HK-2 (cell line): Measurements from ENCODE around the gene SMCO2.

Experiments
- DNase-seq: peaks from one replicate; pipeline ENCODE4 v3.0.0-alpha.2; 2018; ENCODE audit not compliant: unreplicated experiment

The SMCO2 gene

DNA sequence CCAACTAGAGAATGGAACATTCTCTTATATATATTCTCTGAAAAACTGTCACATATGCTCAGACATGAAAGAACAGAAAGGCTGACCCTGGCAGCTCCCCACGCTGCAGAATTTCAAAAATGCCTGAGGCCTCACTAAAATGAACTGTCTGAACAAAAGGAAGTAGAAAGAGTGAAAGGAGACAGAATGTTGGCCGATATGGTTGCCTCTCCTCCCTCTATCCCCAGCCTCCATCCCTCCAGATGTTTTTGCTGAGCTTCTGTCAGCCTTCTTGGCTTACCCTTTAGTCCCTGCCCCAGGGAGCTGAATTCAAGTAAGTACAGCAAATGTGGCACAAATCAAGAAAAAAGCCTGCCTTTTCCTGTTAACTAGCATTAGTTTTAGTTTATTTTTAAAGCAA lies 6.9 kb downstream of the SMCO2 start:
- DNase-seq: no peak

DNA sequence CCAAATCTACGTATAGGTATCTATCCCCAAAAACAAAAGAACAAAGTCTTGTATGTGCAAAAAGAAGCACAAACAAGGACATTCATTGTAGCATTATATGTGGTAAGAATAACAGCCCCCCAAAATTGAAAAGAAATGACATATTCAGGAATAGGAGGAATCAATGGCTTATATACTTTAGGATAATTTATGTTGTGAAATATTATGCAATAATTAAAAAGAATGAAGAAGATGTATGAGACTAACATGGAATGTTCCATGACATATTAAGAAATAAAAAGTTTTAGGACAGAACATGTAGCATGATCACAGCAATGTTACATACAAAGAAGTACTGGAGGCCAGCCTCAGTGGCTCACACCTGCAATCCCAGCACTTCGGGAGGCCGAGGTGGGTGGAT lies 9.1 kb downstream of the SMCO2 start:
- no peak for DNase-seq

GRCh38 chr12:27456618-27457017 lies 10.1 kb downstream of the SMCO2 start:
- DNase-seq: no peak

GRCh38 chr12:27460471-27460978 lies 14.0 kb downstream of the SMCO2 start:
- DNase-seq: no peak

DNA sequence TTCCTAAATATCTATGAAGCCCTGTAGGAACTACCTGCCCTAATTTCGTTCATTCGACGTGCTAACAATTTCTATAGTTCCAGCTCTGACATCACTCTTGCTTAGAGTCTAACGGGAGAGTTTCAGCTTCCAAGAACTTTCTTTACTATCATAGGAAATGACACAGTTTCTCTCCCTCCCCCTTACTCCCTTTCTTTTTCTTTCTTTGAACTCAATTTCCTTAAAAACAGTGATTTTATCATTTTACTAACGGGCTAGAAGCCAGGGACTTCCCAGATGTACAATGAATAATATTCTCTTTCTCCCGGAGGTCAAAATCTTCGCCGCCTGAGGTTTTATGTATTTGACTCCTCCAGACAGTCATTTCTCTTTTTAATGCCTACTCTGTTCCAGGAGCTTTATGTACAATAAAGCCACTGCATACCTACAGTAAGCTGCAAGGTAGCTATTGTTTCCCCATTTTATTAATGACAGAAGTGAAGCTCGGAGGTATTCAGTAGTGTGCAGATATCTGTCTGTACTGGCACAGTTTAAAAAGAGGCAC lies 15.7 kb downstream of the SMCO2 start:
- DNase-seq: no peak

DNA sequence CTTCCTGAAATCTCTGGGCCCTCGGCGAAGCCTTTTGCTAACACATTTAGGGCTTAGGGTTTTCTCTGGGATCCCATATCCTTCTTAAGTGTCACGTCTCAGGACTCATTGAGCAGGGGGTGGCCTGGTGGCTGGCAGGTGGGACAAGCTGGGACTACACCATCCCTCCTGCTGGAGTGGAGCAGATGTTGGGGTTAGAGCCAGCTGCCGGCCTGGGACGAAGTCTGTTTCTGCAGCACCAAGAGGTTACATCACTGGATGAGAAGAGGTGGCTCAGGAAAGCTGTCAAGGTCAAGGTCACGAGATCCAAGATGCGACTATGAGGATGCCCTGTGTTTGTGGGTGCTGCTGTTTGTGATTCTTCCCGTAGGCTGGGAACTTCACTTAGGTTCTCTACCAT lies 16.3 kb downstream of the SMCO2 start:
- no peak for DNase-seq

DNA sequence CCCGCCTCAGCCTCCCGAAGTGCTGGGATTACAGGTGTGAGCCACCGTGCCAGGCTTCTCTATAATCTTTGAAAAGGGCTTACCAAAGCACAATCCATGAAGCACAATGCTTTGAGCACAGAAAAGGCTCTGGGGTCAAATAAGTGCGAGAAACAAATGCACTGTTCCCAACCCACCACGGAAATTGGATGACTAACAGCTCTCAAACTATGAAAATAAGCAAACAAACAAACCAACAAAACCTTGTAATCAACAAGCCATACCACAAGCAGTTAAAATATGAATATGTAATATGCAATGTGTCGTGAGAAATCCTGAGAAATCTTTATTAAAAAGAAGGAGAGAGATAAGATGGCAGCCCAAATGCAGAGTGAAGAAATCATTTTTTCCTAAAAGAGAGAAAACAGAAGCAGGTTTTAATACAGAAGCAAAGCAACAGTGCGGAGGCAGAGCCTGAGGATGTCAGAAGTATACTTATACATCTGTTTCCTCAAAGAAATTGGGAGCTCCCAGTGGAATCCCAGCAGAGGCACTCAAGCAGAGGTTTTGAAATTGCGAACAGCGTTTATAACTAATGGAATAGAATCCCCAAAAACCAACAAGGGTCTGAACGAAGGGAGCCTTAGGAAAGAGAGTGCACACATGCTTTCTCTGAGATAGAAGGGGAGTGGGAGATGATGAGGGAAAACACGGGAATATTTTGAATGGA lies 17.1 kb downstream of the SMCO2 start:
- no peak for DNase-seq

DNA sequence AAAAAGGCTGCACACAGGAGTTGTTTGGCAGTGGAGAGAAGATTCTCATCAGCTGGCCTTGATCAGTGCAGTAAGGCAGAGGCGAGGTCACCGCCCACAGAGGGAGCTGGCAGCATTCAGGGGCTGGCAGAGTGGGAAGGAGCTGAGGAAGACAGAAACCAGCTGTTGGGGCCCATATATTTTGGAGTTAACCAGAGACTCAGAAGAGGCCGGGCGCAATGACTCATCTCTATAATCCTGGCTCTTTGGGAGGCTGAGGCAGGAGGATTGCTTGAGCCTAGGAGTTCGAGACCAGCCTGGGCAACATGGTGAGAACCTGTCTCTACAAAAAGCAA lies 17.7 kb downstream of the SMCO2 start:
- no peak for DNase-seq

DNA sequence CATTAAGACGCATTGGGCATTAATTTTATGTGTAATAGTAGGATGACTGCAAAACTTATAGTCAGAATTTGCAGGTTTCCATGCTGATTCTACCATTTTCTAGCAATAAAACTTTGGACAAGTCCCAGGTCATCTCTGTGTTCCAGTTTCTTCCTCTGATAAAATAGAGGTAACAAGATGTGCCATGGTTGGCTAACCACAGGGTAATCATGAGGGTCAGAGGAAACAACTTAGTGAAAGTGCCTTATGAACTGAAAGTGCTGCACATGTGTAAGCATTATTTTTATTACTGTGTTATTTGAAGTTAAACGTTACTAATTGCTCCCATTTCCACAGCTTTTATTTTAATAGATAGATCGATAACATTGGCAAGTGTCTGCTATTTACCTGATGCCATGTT lies 21.1 kb downstream of the SMCO2 start:
- no peak for DNase-seq

- no peak for DNase-seq
Measured at GRCh38 chr12:27468241-27468640, 21.7 kb downstream of the SMCO2 start.

GRCh38 chr12:27469176-27469736 lies 22.7 kb downstream of the SMCO2 start:
- DNase-seq: no peak

DNA sequence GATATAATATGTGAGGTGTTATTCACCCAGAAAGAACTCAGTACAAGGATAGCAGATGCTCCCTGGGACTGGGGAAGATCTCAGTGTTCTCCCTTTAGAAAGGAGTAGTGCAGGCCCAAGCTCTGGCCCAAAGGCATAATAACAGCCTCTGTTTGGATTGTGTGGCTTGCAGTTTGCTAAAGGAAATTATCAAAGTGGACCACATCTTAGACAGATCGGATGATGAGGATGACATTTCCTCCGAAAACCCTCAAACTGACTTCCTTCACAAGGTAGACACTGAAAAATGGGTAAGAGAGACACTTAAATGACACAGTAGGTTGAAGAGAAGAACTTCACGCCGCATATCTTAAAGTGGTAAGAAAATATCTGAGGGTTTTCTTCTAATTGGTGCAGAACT lies 26.1 kb downstream of the SMCO2 start:
- no peak for DNase-seq

DNA sequence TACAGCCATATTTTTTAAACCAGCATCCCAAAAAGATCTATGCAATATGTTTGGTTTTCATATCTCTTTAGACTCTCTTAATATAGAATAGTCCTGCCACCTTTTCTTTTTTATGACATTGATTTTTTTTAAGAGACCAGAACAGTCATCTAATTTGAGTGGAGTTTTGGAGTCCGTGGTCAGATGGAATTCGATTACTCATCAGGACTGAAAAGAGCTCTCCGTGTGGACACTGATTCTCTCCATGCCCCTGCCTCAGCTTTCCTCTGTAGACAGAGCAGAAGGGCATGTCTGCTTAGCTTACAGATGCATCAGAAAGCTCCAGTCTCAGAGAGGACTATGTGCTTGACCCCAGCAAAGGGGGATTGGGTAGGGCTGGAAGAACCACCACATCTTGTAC lies 27.8 kb downstream of the SMCO2 start:
- peak; percentile 25 for DNase-seq

GRCh38 chr12:27477049-27477448 lies 30.5 kb downstream of the SMCO2 start:
- DNase-seq: no peak

GRCh38 chr12:27478949-27479348 lies 32.4 kb downstream of the SMCO2 start:
- DNase-seq: no peak

GRCh38 chr12:27480016-27480415 lies 33.5 kb downstream of the SMCO2 start:
- DNase-seq: no peak

DNA sequence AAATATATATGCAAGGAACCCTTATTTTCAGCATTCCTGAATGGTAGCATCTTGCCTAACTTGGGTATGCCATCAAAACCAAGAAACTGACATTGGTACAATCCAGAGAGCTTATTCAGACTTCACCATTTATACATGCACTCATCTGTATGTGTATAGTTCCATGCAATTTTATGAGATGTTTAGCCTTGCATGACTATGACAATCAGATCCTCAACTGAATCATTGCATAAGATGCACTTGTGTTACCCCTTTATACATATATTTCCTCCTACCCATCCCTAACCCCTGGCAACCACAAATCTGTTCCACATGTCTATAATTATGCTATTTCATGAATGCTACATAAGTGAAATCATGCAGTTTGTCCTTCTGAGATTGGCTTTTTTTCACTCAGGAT lies 40.4 kb downstream of the SMCO2 start:
- DNase-seq: no peak

DNA sequence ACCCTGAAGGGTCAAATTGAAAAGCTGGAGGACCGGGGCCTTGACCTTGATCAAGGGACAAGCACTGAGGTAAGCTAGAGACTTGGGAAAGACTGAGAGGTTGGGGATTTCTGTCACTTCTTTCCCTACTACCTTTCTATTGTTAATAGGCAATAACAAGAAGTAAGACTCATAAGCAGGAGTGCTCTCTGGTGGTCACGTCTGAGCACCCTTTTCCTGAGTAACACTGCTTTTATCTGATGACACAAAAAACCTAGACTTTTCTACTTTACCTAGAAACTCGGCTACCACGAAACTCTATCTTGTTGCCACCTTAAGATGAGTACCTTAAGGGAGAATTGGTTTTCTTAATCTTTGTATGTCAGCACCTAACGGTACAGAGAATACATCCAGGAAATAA lies 41.9 kb downstream of the SMCO2 start:
- no peak for DNase-seq

DNA sequence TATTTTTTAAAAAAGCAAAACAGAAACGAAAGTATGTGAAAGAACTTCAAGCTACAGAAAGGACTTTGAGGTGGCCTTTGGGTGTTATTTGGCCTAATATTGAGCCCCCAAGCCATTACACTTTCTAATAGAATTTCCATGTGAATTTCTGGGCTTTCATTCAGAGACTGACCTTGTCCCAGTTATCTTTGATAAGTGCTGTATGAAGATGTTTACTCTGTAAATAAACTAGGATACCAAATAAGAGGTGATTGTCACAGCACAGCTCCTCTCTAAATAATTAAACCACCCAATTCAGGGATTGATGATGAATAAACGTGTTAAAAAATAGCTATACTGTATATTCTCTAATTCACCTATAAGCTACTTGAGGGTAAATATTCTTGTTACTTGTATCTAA lies 44.7 kb downstream of the SMCO2 start:
- no peak for DNase-seq

DNA sequence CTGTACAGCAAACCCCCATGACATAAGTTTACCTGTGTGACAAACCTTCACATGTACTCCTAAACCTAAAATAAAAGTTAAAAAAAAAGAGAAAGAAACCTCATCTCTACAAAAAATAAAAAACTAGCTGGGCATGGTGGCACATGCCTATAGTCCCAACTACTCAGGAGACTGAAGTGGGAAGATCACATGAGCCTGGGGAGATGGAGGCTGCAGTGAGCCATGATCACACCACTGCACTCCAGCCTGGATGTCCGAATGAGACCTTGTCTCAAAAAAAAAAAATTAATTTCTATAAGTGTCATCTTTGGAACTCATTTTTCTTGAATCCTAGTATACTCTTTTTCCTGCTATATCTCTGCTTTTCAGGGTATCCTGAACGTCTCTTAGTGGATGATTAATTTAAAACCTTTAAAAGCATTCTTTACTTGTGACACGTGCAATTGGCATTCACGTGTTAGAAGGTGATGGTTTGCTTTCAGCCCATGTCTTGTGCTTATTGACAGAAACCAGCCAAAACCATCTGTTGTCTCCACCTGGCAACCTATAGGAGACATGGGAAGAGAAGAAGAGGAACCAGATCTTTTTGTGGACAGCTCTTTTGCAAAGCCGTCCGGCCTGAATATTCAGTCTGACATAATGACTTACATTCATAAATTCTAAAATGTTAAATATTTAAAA lies 46.9 kb downstream of the SMCO2 start:
- no peak for DNase-seq

GRCh38 chr12:27497446-27497845 lies 50.9 kb downstream of the SMCO2 start:
- no peak for DNase-seq

- no peak for DNase-seq
Measured at GRCh38 chr12:27498149-27498548, 51.6 kb downstream of the SMCO2 start.

DNA sequence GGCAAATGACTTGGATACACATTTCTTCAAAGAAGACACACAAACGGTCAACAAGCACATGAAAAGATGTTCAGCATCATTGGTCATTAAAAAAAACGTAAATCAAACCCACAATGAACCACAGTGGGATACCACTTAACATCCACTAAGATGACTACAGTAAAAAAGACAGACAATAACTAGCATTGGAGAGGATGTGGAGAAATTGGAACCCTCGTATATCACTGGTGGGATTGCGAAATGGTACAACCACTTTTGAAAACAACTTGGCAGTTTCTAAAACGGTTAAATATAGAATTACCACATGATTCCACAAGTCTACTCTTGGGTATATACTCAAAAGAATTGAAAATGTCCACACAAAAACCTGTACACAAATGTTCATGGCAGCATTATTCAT lies 52.2 kb downstream of the SMCO2 start:
- no peak for DNase-seq
